ENCODE data around the gene ATP1A1. TPM values are rescaled to one million over a fixed set of nuclear protein-coding genes. Genes with fewer than 3 reads are reported as not detected.
A peak's percentile ranks its signal among the peaks of the same experiment; 100 is the strongest.

Gene ATP1A1
- total and polyA plus RNA-seq, 8 donors: 191 to 731 (median 235) TPM

DNA sequence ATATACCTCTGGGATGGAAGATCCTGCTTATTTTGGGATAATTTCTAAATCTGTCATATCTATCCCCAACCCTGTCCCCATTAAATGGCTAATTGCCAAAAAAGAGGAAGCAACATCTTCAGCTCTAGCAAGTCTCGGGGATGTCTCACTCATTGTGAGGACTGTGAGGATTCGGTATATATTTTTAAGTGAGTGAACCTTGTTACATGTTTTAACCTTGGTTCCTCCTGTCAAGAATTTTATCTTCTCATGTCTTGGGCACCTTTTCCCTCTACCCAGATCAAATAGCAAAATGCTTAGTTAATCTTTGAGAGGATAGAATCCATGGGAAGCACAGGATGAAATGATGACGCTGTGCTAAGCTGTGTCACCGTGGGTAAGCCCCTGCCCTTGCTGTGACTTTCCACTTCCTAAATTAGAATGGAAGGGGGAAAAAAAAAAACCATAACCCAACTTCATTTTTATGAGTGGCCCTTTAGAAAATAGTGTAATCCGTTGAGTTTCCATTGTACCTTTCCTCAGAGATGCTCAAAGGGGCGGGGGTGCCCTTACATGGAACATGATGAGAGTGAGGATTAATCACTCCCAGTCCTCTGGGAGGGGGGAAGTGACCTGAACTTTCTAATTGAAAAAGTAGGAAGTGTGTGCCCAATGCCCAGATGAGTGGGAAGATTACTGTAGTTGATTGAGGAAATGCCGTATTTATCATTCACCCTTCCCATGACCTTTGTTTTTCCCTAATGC lies 7.6 kb downstream of the ATP1A1 start:
- Histone ChIP-seq H3K36me3 (peaks cover 0 to 18% of the 10 kb centered on the region in 2 donors), H3K27ac (peak overlapping the region in 1 of 2 donors; percentile 57), H3K9me3 (no peaks in the 10 kb centered on the region), H3K27me3 (no peaks in the 10 kb centered on the region), H3K4me3 (no peak overlapping the region), H3K4me1 (peaks cover 59 to 88% of the 10 kb centered on the region in 2 donors)
- ATAC-seq (no peak), DNase-seq (no peak)
- intact Hi-C loops (cut with DNase I): no loop called here
- TF ChIP-seq, protein P1, sequence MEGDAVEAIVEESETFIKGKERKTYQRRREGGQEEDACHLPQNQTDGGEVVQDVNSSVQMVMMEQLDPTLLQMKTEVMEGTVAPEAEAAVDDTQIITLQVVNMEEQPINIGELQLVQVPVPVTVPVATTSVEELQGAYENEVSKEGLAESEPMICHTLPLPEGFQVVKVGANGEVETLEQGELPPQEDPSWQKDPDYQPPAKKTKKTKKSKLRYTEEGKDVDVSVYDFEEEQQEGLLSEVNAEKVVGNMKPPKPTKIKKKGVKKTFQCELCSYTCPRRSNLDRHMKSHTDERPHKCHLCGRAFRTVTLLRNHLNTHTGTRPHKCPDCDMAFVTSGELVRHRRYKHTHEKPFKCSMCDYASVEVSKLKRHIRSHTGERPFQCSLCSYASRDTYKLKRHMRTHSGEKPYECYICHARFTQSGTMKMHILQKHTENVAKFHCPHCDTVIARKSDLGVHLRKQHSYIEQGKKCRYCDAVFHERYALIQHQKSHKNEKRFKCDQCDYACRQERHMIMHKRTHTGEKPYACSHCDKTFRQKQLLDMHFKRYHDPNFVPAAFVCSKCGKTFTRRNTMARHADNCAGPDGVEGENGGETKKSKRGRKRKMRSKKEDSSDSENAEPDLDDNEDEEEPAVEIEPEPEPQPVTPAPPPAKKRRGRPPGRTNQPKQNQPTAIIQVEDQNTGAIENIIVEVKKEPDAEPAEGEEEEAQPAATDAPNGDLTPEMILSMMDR (IDR thresholded peaks at IDR 0.05): no peak

- H3K27me3 ChIP-seq: no peaks in the 10 kb centered on the region
- H3K27ac ChIP-seq: peak overlapping the region in 1 of 2 donors; percentile 27
- ATAC-seq (no peak), DNase-seq (no peak)
- TF ChIP-seq, protein P1 (IDR thresholded peaks at IDR 0.05): no peak
- H3K9me3 ChIP-seq: no peaks in the 10 kb centered on the region
- intact Hi-C loops (cut with DNase I): no loop called here
- H3K4me1 ChIP-seq: peaks cover 42 to 72% of the 10 kb centered on the region in 2 donors
- no peak overlapping the region for H3K4me3 ChIP-seq
- H3K36me3 ChIP-seq: peaks cover 0 to 35% of the 10 kb centered on the region in 2 donors
Measured at GRCh38 chr1:116382321-116382720, 9.3 kb downstream of the ATP1A1 start.

DNA sequence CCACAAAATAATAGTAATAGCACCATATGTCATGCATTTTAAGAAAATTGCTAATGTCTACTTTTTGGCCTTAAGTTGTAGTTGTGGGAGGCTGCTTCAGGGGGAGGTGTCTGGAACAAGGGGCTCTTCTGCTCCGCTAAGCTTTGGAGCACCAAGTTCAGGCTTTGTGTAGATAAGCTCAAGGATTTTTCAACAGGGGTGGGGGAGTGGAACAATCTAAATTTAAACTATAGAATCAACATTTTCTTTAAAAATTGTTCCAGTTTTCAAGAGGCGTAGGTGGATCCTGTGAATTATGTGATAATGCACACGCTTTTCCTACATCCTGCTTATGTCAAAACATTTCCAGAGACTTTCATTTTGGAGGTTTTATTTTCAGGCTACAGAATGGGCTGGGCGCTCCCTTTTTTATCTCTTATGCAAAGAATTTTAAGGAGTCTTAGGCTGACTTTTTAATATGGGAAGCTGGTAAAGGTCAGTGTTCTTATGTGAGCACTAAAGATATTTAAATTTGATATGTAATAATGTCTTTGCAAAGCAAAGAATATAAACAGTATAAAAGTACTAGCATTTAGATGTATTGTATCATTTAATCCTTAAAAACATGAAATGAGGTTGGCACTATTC lies 9.9 kb downstream of the ATP1A1 start:
- H3K4me1 ChIP-seq: peaks cover 39 to 65% of the 10 kb centered on the region in 2 donors
- peaks cover 0 to 41% of the 10 kb centered on the region in 2 donors for H3K36me3 ChIP-seq
- DNase-seq (no peak), ATAC-seq (peak; percentile 6)
- H3K27ac ChIP-seq: peak overlapping the region; percentile 40 to 49
- intact Hi-C loops (cut with DNase I): no loop called here
- H3K4me3 ChIP-seq: no peak overlapping the region
- TF ChIP-seq, protein P1 (IDR thresholded peaks at IDR 0.05): no peak
- H3K27me3 ChIP-seq: no peaks in the 10 kb centered on the region
- H3K9me3 ChIP-seq: no peaks in the 10 kb centered on the region

DNA sequence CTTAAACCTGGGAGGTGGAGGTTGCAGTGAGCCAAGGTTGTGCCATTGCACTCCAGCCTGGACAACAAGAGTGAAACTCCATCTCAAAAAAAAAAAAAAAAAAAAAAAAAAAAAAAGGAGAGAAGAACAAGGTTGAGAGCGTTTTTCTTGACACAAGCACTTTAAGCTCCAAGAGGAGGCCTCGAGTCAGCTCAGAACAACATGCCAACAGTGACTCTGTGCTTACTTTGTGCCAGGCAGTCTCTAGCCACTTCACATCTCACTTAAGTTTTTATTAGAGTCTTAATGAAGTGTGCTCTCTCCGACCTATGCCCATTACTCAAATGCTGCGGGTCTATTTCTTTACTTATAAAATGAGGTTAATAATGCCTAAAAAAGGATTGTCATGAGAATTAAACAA lies 13.0 kb downstream of the ATP1A1 start:
- no peaks in the 10 kb centered on the region for H3K27me3 ChIP-seq
- H3K27ac ChIP-seq: no peak overlapping the region
- H3K36me3 ChIP-seq: peaks cover 7 to 72% of the 10 kb centered on the region in 2 donors
- peaks cover 13 to 41% of the 10 kb centered on the region in 2 donors for H3K4me1 ChIP-seq
- ATAC-seq: peak; percentile 69
- intact Hi-C loops (cut with DNase I): no loop called here
- H3K4me3 ChIP-seq: no peak overlapping the region
- DNase-seq: peak in 1 of 4 donors; percentile 33
- TF ChIP-seq, protein P1 (IDR thresholded peaks at IDR 0.05): no peak
- H3K9me3 ChIP-seq: no peaks in the 10 kb centered on the region

DNA sequence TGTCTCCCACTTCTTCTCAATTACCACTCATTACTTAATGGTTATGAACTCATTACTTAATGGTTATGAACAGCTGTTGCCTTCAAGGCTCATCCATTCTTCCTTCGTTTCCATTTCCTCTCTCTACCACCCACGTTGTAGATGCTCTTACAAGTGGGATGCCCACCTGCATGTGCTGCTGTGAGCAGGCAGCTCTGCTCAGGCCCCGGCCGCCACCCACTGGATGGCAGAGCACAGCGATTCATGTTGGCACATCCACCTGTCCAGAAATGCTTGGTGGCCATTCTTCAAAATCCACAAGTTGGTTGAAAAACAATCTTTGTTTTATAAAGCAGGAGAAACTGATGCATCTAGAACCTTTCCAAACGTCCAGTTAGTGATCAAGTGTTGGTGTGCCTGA lies 14.5 kb downstream of the ATP1A1 start:
- ATAC-seq: no peak
- Histone ChIP-seq H3K4me3 (no peak overlapping the region), H3K27me3 (no peaks in the 10 kb centered on the region), H3K9me3 (no peaks in the 10 kb centered on the region), H3K4me1 (peaks cover 0 to 29% of the 10 kb centered on the region in 2 donors), H3K27ac (no peak overlapping the region), H3K36me3 (peaks cover 7 to 87% of the 10 kb centered on the region in 2 donors)
- DNase-seq: no peak
- intact Hi-C loops (cut with DNase I): no loop called here
- TF ChIP-seq, protein P1 (IDR thresholded peaks at IDR 0.05): no peak
